B cell (primary cell): ENCODE results near the gene OST4. TPM values are rescaled to one million over a fixed set of nuclear protein-coding genes. Genes with fewer than 3 reads are reported as not detected.

ENCODE experiments used
- ATAC-seq: fragments of 200-7000 bp; cut with Tn5 transposase; one replicate; pipeline ENCODE4 v1.10.0; 2021; ENCODE audit warnings: low read depth, mild to moderate bottlenecking, moderate number of reproducible peaks, moderate library complexity
- CTCF ChIA-PET: fragments of 350-600 bp; sonication (Branson Sonifier 250); formaldehyde crosslinking; loops from one replicate; lab custom pipeline; 2021; ENCODE audit warnings: antibody characterized with exemption, inconsistent platforms; lab: Charles Lee
- POLR2A ChIA-PET: fragments of 350-600 bp; sonication (Branson Sonifier 250); formaldehyde crosslinking; loops from one replicate; lab custom pipeline; 2021; ENCODE audit warnings: antibody characterized with exemption; lab: Charles Lee
- DNase-seq: peaks from one replicate; pipeline ENCODE4 v3.0.0; 2013
- H2AFZ ChIP-seq: 2 replicates; pipeline ENCODE4 v1.6.1; 2012; ENCODE audit warnings: mild to moderate bottlenecking, low read depth, low read length; ENCODE audit not compliant: insufficient read depth, poor library complexity, severe bottlenecking
- H3K27ac ChIP-seq, 2 donors: 1 replicate in 1 of 2; 2 replicates in 1 of 2; pipeline ENCODE4 v1.5.1; 2012 to 2013; ENCODE audit warnings: low read length in 2 of 2, mild to moderate bottlenecking in 2 of 2, moderate library complexity in 1 of 2
- H3K27me3 ChIP-seq, 4 experiments: fragments of 200-600 bp in 1 of 4; sonication (generic) in 1 of 4; replicated peaks in 1 of 4; 1 replicate in 2 of 4; 2 replicates in 2 of 4; pipeline versions ENCODE4 v1.6.1 to v1.7.0; 2013 to 2016; ENCODE audit warnings: low read length in 3 of 4, mild to moderate bottlenecking in 2 of 4, mixed read lengths in 1 of 4, moderate library complexity in 1 of 4; ENCODE audit not compliant: insufficient read depth in 4 of 4, control insufficient read depth in 3 of 4; ENCODE audit errors: control extremely low read depth in 1 of 4
- H3K36me3 ChIP-seq, 2 experiments: replicated peaks in 1 of 2; 1 replicate in 1 of 2; 2 replicates in 1 of 2; pipeline versions ENCODE4 v1.6.1 to v1.7.1; 2013; ENCODE audit warnings: low read length in 1 of 2; ENCODE audit not compliant: insufficient read depth in 2 of 2, control insufficient read depth in 1 of 2; ENCODE audit errors: control extremely low read depth in 1 of 2, extremely low read depth in 1 of 2
- H3K4me1 ChIP-seq, 2 donors: fragments of 200-600 bp in 1 of 2; sonication (generic) in 1 of 2; 1 replicate in 1 of 2; 2 replicates in 1 of 2; pipeline versions ENCODE4 v1.5.1 to v1.6.1; 2013 to 2017; ENCODE audit warnings: low read length in 2 of 2; ENCODE audit not compliant: control insufficient read depth in 2 of 2, insufficient read depth in 2 of 2
- H3K4me2 ChIP-seq: replicated peaks from 2 replicates; pipeline ENCODE3; 2012; ENCODE audit warnings: mild to moderate bottlenecking, low read depth, low read length; ENCODE audit not compliant: poor library complexity, severe bottlenecking
- H3K4me3 ChIP-seq, 5 experiments: fragments of 200-600 bp in 1 of 5; sonication (generic) in 1 of 5; 1 replicate in 3 of 5; 2 replicates in 2 of 5; pipeline versions ENCODE4 v1.5.1 to v1.7.0; 2011 to 2016; ENCODE audit warnings: low read length in 4 of 5, mild to moderate bottlenecking in 4 of 5, low read depth in 2 of 5, control low read depth in 1 of 5, moderate library complexity in 1 of 5; ENCODE audit not compliant: insufficient read depth in 1 of 5; ENCODE audit errors: control extremely low read depth in 1 of 5, extremely low read depth in 1 of 5
- H3K79me2 ChIP-seq: fragments of 200-600 bp; sonication (generic); one replicate; pipeline ENCODE4 v1.6.0; 2016; ENCODE audit warnings: low read length; ENCODE audit not compliant: control insufficient read depth, insufficient read depth
- H3K9ac ChIP-seq: fragments of 200-600 bp; sonication (generic); 2 replicates; pipeline ENCODE4 v1.6.1; 2017; ENCODE audit warnings: mild to moderate bottlenecking, low read length, moderate library complexity
- H3K9me3 ChIP-seq, 3 donors: one replicate each; pipeline versions ENCODE4 v1.6.1 to v1.7.1; 2013; ENCODE audit warnings: low read length in 2 of 3; ENCODE audit not compliant: control insufficient read depth in 2 of 3, insufficient read depth in 1 of 3; ENCODE audit errors: control extremely low read depth in 1 of 3
- H4K20me1 ChIP-seq: 2 replicates; pipeline ENCODE4 v1.6.0; 2012; ENCODE audit warnings: mild to moderate bottlenecking, low read length; ENCODE audit not compliant: insufficient read depth, control insufficient read depth, poor library complexity, severe bottlenecking
- H3K27ac Mint-ChIP-seq: one replicate; pipeline ENCODE4 v1.8.0; 2021; ENCODE audit warnings: mixed read lengths
- H3K27me3 Mint-ChIP-seq: one replicate; pipeline ENCODE4 v1.8.0; 2021; ENCODE audit warnings: mixed read lengths
- H3K4me1 Mint-ChIP-seq: one replicate; pipeline ENCODE4 v1.8.0; 2021; ENCODE audit warnings: mixed read lengths
- H3K4me3 Mint-ChIP-seq: one replicate; pipeline ENCODE4 v1.8.0; 2021; ENCODE audit warnings: mixed read lengths
- H3K9me3 Mint-ChIP-seq: one replicate; pipeline ENCODE4 v1.8.0; 2022; ENCODE audit warnings: mixed read lengths; ENCODE audit not compliant: insufficient read depth
- EZH2 ChIP-seq: IDR thresholded peaks from 2 replicates; pipeline ENCODE4 v1.6.1; 2012; ENCODE audit warnings: borderline replicate concordance, low read depth, mild to moderate bottlenecking, moderate library complexity, low read length; ENCODE audit not compliant: insufficient read depth, poor library complexity, severe bottlenecking
- WGBS: methylation state at CpG from one replicate; pipeline ENCODE4 v1.1.5; 2013; ENCODE audit warnings: missing lambda C conversion rate; ENCODE audit not compliant: insufficient coverage; 5-methylcytosine and 5-hydroxymethylcytosine counted together
- intact Hi-C: fragments of 100-400 bp; cut with micrococcal nuclease; formaldehyde crosslinking; loops from one replicate; pipeline ENCODE4 v1.10.0; 2022
- polyA plus RNA-seq: library from polyadenylated mRNA; depleted of rRNA; stranded (reverse); fragments of >200 nt; gene quantifications from 2 replicates; pipeline ENCODE4 v1.2.3, GENCODE V29; 2012
- total RNA-seq, 2 donors: library from RNA; stranded (reverse); fragments of 120-200 nt in 1 of 2; gene quantifications; 1 replicate in 1 of 2; 2 replicates in 1 of 2; pipeline versions ENCODE4 v1.2.3 to v1.2.4, GENCODE V29; 2013 to 2022
- TF ChIP-seq, protein P1 (sequence below): fragments of 200-600 bp; IDR thresholded peaks from one replicate; pipeline ENCODE4 v1.8.0; 2022; ENCODE audit warnings: antibody characterized with exemption, mild to moderate bottlenecking

OST4 gene
- total and polyA plus RNA-seq, 2 donors (not counting 1 experiment from before 2014, with no cell fraction given) = 195 to 257 TPM

GRCh38 chr2:27025861-27026851 lies 45.3 kb downstream of the OST4 start:
- Histone ChIP-seq H3K9ac (no peak overlapping the region), H3K27ac (no peak overlapping the region), H3K36me3 (peaks cover 0 to 3% of the 10 kb centered on the region in 2 experiments), H3K4me2 (no peak overlapping the region), H4K20me1 (no peaks in the 10 kb centered on the region), H2AFZ (no peak overlapping the region), H3K9me3 (no peaks in the 10 kb centered on the region), H3K4me3 (no peak overlapping the region), H3K79me2 (peaks cover 9% of the 10 kb centered on the region), H3K27me3 (no peaks in the 10 kb centered on the region), H3K4me1 (no peaks in the 10 kb centered on the region)
- Mint-ChIP-seq H3K27me3 (no peaks in the 10 kb centered on the region), H3K27ac (no peak overlapping the region), H3K4me3 (no peak overlapping the region), H3K9me3 (no peaks in the 10 kb centered on the region), H3K4me1 (peaks cover 1% of the 10 kb centered on the region)
- DNase-seq = no peak
- intact Hi-C loops = no loop called here
- ATAC-seq = no peak
- ChIA-PET CTCF (interaction anchor here (1.1 to 2.4 kb wide), 2 partner anchors 64 to 65 kb away, joined by 3 to 11 read pairs; no protein-coding TSS in a partner anchor), POLR2A (no interaction called here)
- 97% methylated on average over 15 of the region's 24 CpGs for WGBS
- TF ChIP-seq, protein P1, sequence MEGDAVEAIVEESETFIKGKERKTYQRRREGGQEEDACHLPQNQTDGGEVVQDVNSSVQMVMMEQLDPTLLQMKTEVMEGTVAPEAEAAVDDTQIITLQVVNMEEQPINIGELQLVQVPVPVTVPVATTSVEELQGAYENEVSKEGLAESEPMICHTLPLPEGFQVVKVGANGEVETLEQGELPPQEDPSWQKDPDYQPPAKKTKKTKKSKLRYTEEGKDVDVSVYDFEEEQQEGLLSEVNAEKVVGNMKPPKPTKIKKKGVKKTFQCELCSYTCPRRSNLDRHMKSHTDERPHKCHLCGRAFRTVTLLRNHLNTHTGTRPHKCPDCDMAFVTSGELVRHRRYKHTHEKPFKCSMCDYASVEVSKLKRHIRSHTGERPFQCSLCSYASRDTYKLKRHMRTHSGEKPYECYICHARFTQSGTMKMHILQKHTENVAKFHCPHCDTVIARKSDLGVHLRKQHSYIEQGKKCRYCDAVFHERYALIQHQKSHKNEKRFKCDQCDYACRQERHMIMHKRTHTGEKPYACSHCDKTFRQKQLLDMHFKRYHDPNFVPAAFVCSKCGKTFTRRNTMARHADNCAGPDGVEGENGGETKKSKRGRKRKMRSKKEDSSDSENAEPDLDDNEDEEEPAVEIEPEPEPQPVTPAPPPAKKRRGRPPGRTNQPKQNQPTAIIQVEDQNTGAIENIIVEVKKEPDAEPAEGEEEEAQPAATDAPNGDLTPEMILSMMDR = no peak
- TF ChIP-seq EZH2 = no peak
